Right lobe of liver (tissue), 6 donors: Measurements from ENCODE around the gene DPPA2. TPM values are rescaled to one million over a fixed set of nuclear protein-coding genes. Genes with fewer than 3 reads are reported as not detected.

ENCODE experiments used
- ATAC-seq, 4 donors: fragments of 200-7000 bp; cut with Tn5 transposase; one replicate each; pipeline ENCODE4 v1.9.1; 2020; ENCODE audit warnings: mild to moderate bottlenecking in 4 of 4, moderate library complexity in 4 of 4
- DNase-seq, 3 donors: peaks; one replicate each; pipeline ENCODE4 v3.0.0-alpha.2; 2020
- H3K27ac ChIP-seq, 3 donors: fragments of 200-600 bp; one replicate each; pipeline ENCODE4 v1.8.0; 2022
- H3K27me3 ChIP-seq, 2 donors: fragments of 200-600 bp; one replicate each; pipeline ENCODE4 v1.8.0; 2022
- H3K36me3 ChIP-seq, 4 donors: fragments of 200-600 bp; sonication (generic) in 1 of 4; one replicate each; pipeline versions ENCODE4 v1.5.1 to v1.8.0; 2017 to 2022; ENCODE audit warnings: control low read depth in 1 of 4
- H3K4me1 ChIP-seq, 4 donors: fragments of 200-600 bp; sonication (generic) in 1 of 4; one replicate each; pipeline versions ENCODE4 v1.5.1 to v1.8.0; 2017 to 2022; ENCODE audit warnings: control low read depth in 1 of 4
- H3K4me3 ChIP-seq, 3 donors: fragments of 200-600 bp; one replicate each; pipeline ENCODE4 v1.8.0; 2022
- H3K9me3 ChIP-seq, 4 donors: fragments of 200-600 bp; sonication (generic) in 1 of 4; one replicate each; pipeline versions ENCODE4 v1.5.1 to v1.8.0; 2017 to 2022; ENCODE audit warnings: control low read depth in 1 of 4
- CTCF ChIP-seq, 4 donors: fragments of 200-600 bp in 3 of 4; fragments of 450-650 bp in 1 of 4; IDR thresholded peaks; one replicate each; pipeline versions ENCODE4 v1.5.1 to v1.8.0; 2016 to 2022; ENCODE audit warnings: antibody characterized with exemption in 4 of 4, mild to moderate bottlenecking in 2 of 4
- POLR2A ChIP-seq: fragments of 450-650 bp; IDR thresholded peaks from one replicate; pipeline ENCODE4 v1.6.1; 2017; ENCODE audit warnings: antibody characterized with exemption, mild to moderate bottlenecking
- WGBS: methylation state at CpG from one replicate; pipeline ENCODE4 v1.1.6; 2018; ENCODE audit warnings: low coverage, low lambda C conversion rate; ENCODE audit not compliant: insufficient coverage; ENCODE audit errors: missing lambda C conversion rate; 5-methylcytosine and 5-hydroxymethylcytosine counted together
- intact Hi-C, 2 donors: fragments of 100-400 bp; cut with DNase I; formaldehyde crosslinking; loops; one replicate each; pipeline versions ENCODE4 v1.11.2 to v1.14.1; 2022
- total RNA-seq, 6 experiments: library from RNA; depleted of rRNA in 2 of 6; stranded (reverse); fragments of >200 nt in 2 of 6; fragmentation: NEBNext Ultra II Directional in 3 of 6; extraction: Animal tissue kit (Norgen Biotek cat#: 25700) in 3 of 6; gene quantifications; one replicate each; pipeline versions ENCODE4 v1.1.0 to v1.2.4, GENCODE V29; 2016 to 2023
- donor health status: DM: no; HTN: yes; CAD: no.
- donor health status: DM: no; HTN: no; CAD: no.
- donor health status: DM: no; HTN: no; CAD: no.
- donor health status: DM: no; HTN: yes; CAD: no.
- donor health status: DM: no; HTN: yes; CAD: no.

Gene DPPA2
- total RNA-seq, 6 experiments from 2014 or later, result not detected

GRCh38 chr3:109330405-109330804 lies 14.1 kb upstream of the DPPA2 start:
- 87% methylated on average over 7 of the region's 7 CpGs for WGBS
- Histone ChIP-seq H3K36me3 (no peaks in the 10 kb centered on the region), H3K9me3 (no peaks in the 10 kb centered on the region), H3K27ac (no peak overlapping the region), H3K4me3 (no peak overlapping the region), H3K27me3 (no peaks in the 10 kb centered on the region), H3K4me1 (no peaks in the 10 kb centered on the region)
- ATAC-seq (no peak), DNase-seq (no peak)
- no peak for TF ChIP-seq CTCF (IDR thresholded peaks at IDR 0.05)
- TF ChIP-seq POLR2A, result no peak
- intact Hi-C loops, result no loop called here

GRCh38 chr3:109328202-109328601 lies 11.9 kb upstream of the DPPA2 start:
- Histone ChIP-seq H3K9me3 (no peaks in the 10 kb centered on the region), H3K4me3 (no peak overlapping the region), H3K27ac (no peak overlapping the region), H3K36me3 (no peaks in the 10 kb centered on the region), H3K27me3 (no peaks in the 10 kb centered on the region), H3K4me1 (no peaks in the 10 kb centered on the region)
- ATAC-seq (no peak), DNase-seq (no peak)
- WGBS, result 95% methylated on average over 3 of the region's 3 CpGs
- TF ChIP-seq POLR2A (no peak), CTCF (IDR thresholded peaks at IDR 0.05) (no peak)
- intact Hi-C loops, result no loop called here

- TF ChIP-seq CTCF (IDR thresholded peaks at IDR 0.05) (no peak), POLR2A (no peak)
- intact Hi-C loops, result no loop called here
- Histone ChIP-seq H3K27ac (no peak overlapping the region), H3K4me3 (no peak overlapping the region), H3K36me3 (no peaks in the 10 kb centered on the region), H3K9me3 (no peaks in the 10 kb centered on the region), H3K4me1 (no peaks in the 10 kb centered on the region), H3K27me3 (no peaks in the 10 kb centered on the region)
- ATAC-seq (no peak), DNase-seq (no peak)
- WGBS, result 70% methylated on average over 3 of the region's 3 CpGs
These were observed 9.3 kb upstream of the DPPA2 start for GRCh38 chr3:109325657-109326056.

GRCh38 chr3:109325109-109325508 lies 8.8 kb upstream of the DPPA2 start:
- intact Hi-C loops, result no loop called here
- DNase-seq, result no peak

More at GRCh38 chr3:109325109-109325508, 8.8 kb upstream of the DPPA2 start:
- no peak for ATAC-seq
- no peaks in the 10 kb centered on the region for H3K4me1 ChIP-seq
- H3K27me3 ChIP-seq, result no peaks in the 10 kb centered on the region
- no peaks in the 10 kb centered on the region for H3K36me3 ChIP-seq
- WGBS, result 91% methylated on average over 3 of the region's 5 CpGs
- H3K27ac ChIP-seq, result no peak overlapping the region
- H3K9me3 ChIP-seq, result no peaks in the 10 kb centered on the region
- no peak overlapping the region for H3K4me3 ChIP-seq
- TF ChIP-seq CTCF (IDR thresholded peaks at IDR 0.05), result no peak
- TF ChIP-seq POLR2A, result no peak
